Mesenchymal stem cell (in vitro differentiated cells and primary cell): ENCODE measurements around the gene SHQ1.

Experiments used
- DNase-seq: peaks from one replicate; pipeline ENCODE4 v3.0.0-alpha.2; 2013
- H2AFZ ChIP-seq: one replicate; pipeline ENCODE4 v1.6.1; 2013; ENCODE audit warnings: low read depth, mild to moderate bottlenecking, control low read depth, inconsistent platforms, low read length, moderate library complexity
- H2AK5ac ChIP-seq: 2 replicates; pipeline ENCODE4 v1.6.1; 2013; ENCODE audit warnings: low read length, moderate library complexity, mild to moderate bottlenecking, inconsistent platforms; ENCODE audit not compliant: severe bottlenecking
- H2BK120ac ChIP-seq: one replicate; pipeline ENCODE4 v1.6.1; 2013; ENCODE audit warnings: low read depth, mild to moderate bottlenecking, inconsistent platforms, low read length, moderate library complexity
- H2BK12ac ChIP-seq, 2 experiments: one replicate each; pipeline ENCODE4 v1.6.1; 2013; ENCODE audit warnings: inconsistent platforms in 2 of 2, low read length in 2 of 2, mild to moderate bottlenecking in 2 of 2, moderate library complexity in 2 of 2, control low read depth in 1 of 2
- H2BK15ac ChIP-seq: one replicate; pipeline ENCODE4 v1.6.1; 2013; ENCODE audit warnings: mild to moderate bottlenecking, low read depth, inconsistent platforms; ENCODE audit not compliant: poor library complexity, severe bottlenecking
- H2BK5ac ChIP-seq: 2 replicates; pipeline ENCODE4 v1.6.1; 2013; ENCODE audit warnings: low read depth, mild to moderate bottlenecking, low read length, control low read depth, inconsistent platforms; ENCODE audit not compliant: poor library complexity, severe bottlenecking
- H3K14ac ChIP-seq, 2 experiments: one replicate each; pipeline ENCODE4 v1.6.1; 2013; ENCODE audit warnings: inconsistent platforms in 2 of 2, low read length in 2 of 2, control low read depth in 1 of 2, mild to moderate bottlenecking in 1 of 2, moderate library complexity in 1 of 2
- H3K18ac ChIP-seq, 2 experiments: one replicate each; pipeline ENCODE4 v1.6.1; 2013; ENCODE audit warnings: inconsistent platforms in 2 of 2, low read length in 2 of 2, control low read depth in 1 of 2, low read depth in 1 of 2, mild to moderate bottlenecking in 1 of 2
- H3K23ac ChIP-seq, 2 experiments: one replicate each; pipeline ENCODE4 v1.6.1; 2013; ENCODE audit warnings: inconsistent platforms in 2 of 2, low read length in 2 of 2, mild to moderate bottlenecking in 2 of 2, moderate library complexity in 2 of 2, control low read depth in 1 of 2
- H3K27ac ChIP-seq: 2 replicates; pipeline ENCODE4 v1.5.1; 2013; ENCODE audit warnings: mild to moderate bottlenecking, moderate library complexity, low read length, control low read depth, inconsistent platforms; ENCODE audit not compliant: poor library complexity, severe bottlenecking
- H3K27me3 ChIP-seq, 2 experiments: 2 replicates each; pipeline versions ENCODE4 v1.6.1 to v1.7.0; 2013; ENCODE audit warnings: low read length in 2 of 2, mild to moderate bottlenecking in 2 of 2, moderate library complexity in 2 of 2, control low read depth in 1 of 2, inconsistent platforms in 1 of 2; ENCODE audit not compliant: control insufficient read depth in 1 of 2, insufficient read depth in 1 of 2
- H3K36me3 ChIP-seq, 2 experiments: 2 replicates each; pipeline versions ENCODE4 v1.6.1 to v1.7.0; 2013; ENCODE audit warnings: low read length in 2 of 2, control low read depth in 1 of 2, inconsistent platforms in 1 of 2, low read depth in 1 of 2, mild to moderate bottlenecking in 1 of 2; ENCODE audit not compliant: insufficient read depth in 2 of 2, control insufficient read depth in 1 of 2
- H3K4ac ChIP-seq, 2 experiments: one replicate each; pipeline ENCODE4 v1.6.1; 2013; ENCODE audit warnings: inconsistent platforms in 2 of 2, low read length in 2 of 2, mild to moderate bottlenecking in 2 of 2, moderate library complexity in 2 of 2, control low read depth in 1 of 2, low read depth in 1 of 2
- H3K4me1 ChIP-seq: 2 replicates; pipeline ENCODE4 v1.6.1; 2013; ENCODE audit warnings: low read depth, low read length, control low read depth; ENCODE audit not compliant: control insufficient read depth, insufficient read depth
- H3K4me2 ChIP-seq: 2 replicates; pipeline ENCODE4 v1.6.1; 2013; ENCODE audit warnings: low read length, mild to moderate bottlenecking, inconsistent platforms; ENCODE audit not compliant: poor library complexity, severe bottlenecking
- H3K4me3 ChIP-seq, 2 experiments: 2 replicates each; pipeline versions ENCODE4 v1.5.1 to v1.7.0; 2013; ENCODE audit warnings: low read length in 2 of 2, mild to moderate bottlenecking in 2 of 2, control low read depth in 1 of 2, low read depth in 1 of 2; ENCODE audit not compliant: insufficient read depth in 1 of 2
- H3K79me1 ChIP-seq: replicated peaks from 2 replicates; pipeline ENCODE4 v1.6.1; 2013; ENCODE audit warnings: mild to moderate bottlenecking, control low read depth, low read length, inconsistent platforms; ENCODE audit not compliant: poor library complexity, severe bottlenecking
- H3K9ac ChIP-seq: 2 replicates; pipeline ENCODE4 v1.7.0; 2013; ENCODE audit warnings: mild to moderate bottlenecking, low read length, moderate library complexity
- H3K9me3 ChIP-seq: 2 replicates; pipeline ENCODE4 v1.7.0; 2013; ENCODE audit warnings: mild to moderate bottlenecking, low read length; ENCODE audit not compliant: control insufficient read depth
- H4K8ac ChIP-seq: one replicate; pipeline ENCODE4 v1.6.1; 2013; ENCODE audit warnings: inconsistent platforms, mild to moderate bottlenecking, low read length, moderate library complexity
- H4K91ac ChIP-seq: one replicate; pipeline ENCODE4 v1.6.1; 2013; ENCODE audit warnings: mild to moderate bottlenecking, low read length, inconsistent platforms
- WGBS: methylation state at CpG from one replicate; pipeline ENCODE4 v1.1.7; 2013; ENCODE audit warnings: mixed read lengths; 5-methylcytosine and 5-hydroxymethylcytosine counted together

SHQ1 gene

DNA sequence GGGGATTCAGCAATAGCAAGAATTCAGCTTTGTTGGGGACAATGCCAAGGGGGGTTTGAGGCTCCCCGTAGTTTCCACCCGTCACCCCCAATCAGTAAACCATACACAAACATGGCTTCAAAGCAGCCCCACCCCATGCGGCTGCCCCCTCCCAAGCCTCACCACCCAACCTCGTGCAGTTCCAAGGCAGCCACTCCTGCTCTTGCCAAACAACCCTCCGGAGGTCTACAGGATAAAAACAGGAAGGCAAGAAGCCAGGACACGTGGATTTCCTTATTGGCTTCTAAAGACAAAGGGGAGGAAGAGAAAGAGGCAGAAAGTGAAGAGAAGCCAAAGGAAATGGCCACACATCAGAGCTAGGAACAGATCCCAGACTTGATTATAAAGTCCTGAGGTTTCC, 121.1 kb downstream of the SHQ1 start:
- H3K18ac ChIP-seq, result no peak overlapping the region
- H3K4me3 ChIP-seq, result no peak overlapping the region
- no peak overlapping the region for H3K9ac ChIP-seq
- no peaks in the 10 kb centered on the region for H3K79me1 ChIP-seq
- no peak overlapping the region for H3K27ac ChIP-seq
- H3K36me3 ChIP-seq, result no peaks in the 10 kb centered on the region
- H3K4ac ChIP-seq, result no peak overlapping the region
- H2AK5ac ChIP-seq, result no peak overlapping the region
- no peak overlapping the region for H2BK12ac ChIP-seq
- H3K23ac ChIP-seq, result no peak overlapping the region
- H2BK5ac ChIP-seq, result no peak overlapping the region
- H2BK120ac ChIP-seq, result no peak overlapping the region
- H3K27me3 ChIP-seq, result peaks cover 19 to 21% of the 10 kb centered on the region in 2 experiments
- no peak overlapping the region for H4K91ac ChIP-seq
- no peak for DNase-seq
- H3K14ac ChIP-seq, result no peak overlapping the region
- no peak overlapping the region for H2AFZ ChIP-seq
- no peak overlapping the region for H4K8ac ChIP-seq
- H3K9me3 ChIP-seq, result no peaks in the 10 kb centered on the region
- peaks cover 3% of the 10 kb centered on the region for H3K4me1 ChIP-seq
- no peak overlapping the region for H3K4me2 ChIP-seq
- H2BK15ac ChIP-seq, result no peak overlapping the region
- 83% methylated on average over 6 of the region's 6 CpGs for WGBS

DNA sequence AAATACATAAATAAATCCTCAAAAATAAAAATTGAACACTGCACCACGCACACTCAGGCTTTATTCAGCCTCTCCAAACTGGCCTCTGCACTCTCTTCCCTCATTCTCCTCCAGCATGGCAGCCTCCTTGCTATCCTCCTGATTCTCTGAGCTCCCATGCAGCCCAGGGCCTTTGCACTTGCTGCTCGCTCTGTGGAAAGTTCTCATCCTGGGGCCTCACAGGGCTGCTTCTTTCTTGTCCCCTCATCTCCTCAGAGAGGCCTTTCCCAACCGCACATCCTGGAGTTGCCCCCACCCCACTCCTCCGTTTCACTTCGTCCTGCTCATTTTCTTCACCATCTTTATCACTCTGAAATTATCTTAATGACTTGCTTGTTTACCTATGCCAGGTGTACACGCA, 123.0 kb downstream of the SHQ1 start:
- H2BK120ac ChIP-seq, result no peak overlapping the region
- 91% methylated on average over 6 of the region's 6 CpGs for whole genome bisulfite sequencing
- no peak overlapping the region for H3K4me3 ChIP-seq
- no peak overlapping the region for H3K18ac ChIP-seq
- H3K79me1 ChIP-seq, result no peaks in the 10 kb centered on the region
- no peaks in the 10 kb centered on the region for H3K9me3 ChIP-seq
- DNase-seq, result no peak
- H2AFZ ChIP-seq, result no peak overlapping the region
- no peaks in the 10 kb centered on the region for H3K36me3 ChIP-seq
- no peak overlapping the region for H3K9ac ChIP-seq
- H3K23ac ChIP-seq, result no peak overlapping the region
- no peak overlapping the region for H3K27ac ChIP-seq
- H4K91ac ChIP-seq, result no peak overlapping the region
- no peak overlapping the region for H2AK5ac ChIP-seq
- H2BK5ac ChIP-seq, result no peak overlapping the region
- peaks cover 3% of the 10 kb centered on the region for H3K4me1 ChIP-seq
- H3K27me3 ChIP-seq, result peaks cover 21 to 25% of the 10 kb centered on the region in 2 experiments
- no peak overlapping the region for H4K8ac ChIP-seq
- no peak overlapping the region for H2BK12ac ChIP-seq
- H2BK15ac ChIP-seq, result no peak overlapping the region
- H3K14ac ChIP-seq, result no peak overlapping the region
- no peak overlapping the region for H3K4me2 ChIP-seq
- no peak overlapping the region for H3K4ac ChIP-seq

DNA sequence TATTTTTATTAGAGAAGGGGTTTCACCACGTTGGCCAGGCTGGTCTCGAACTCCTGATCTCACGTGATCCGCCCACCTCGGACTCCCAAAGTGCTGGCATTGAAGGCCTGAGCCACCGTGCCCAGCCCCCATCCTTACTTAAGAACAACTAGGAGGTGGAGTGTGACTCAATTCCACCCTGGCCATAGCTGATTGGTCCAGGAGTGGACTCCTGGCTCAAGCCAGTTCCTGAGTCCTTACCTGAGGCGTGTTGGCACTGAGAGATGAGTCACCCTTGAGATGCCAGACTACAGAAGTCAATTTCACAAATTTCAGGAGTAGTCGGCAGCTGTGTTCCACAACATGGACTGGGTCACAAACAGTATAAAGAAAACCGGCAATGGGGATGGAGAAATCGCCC, 124.2 kb downstream of the SHQ1 start:
- Histone ChIP-seq H3K79me1 (no peaks in the 10 kb centered on the region), H3K4me3 (no peak overlapping the region), H3K27ac (no peak overlapping the region), H3K9ac (no peak overlapping the region), H3K14ac (peak overlapping the region in 1 of 2 experiments; percentile 35), H2BK120ac (no peak overlapping the region), H3K36me3 (no peaks in the 10 kb centered on the region), H3K23ac (no peak overlapping the region), H2BK5ac (no peak overlapping the region), H3K27me3 (peaks cover 22 to 25% of the 10 kb centered on the region in 2 experiments), H3K18ac (no peak overlapping the region), H4K91ac (no peak overlapping the region), H3K4ac (no peak overlapping the region), H3K4me1 (peaks cover 2% of the 10 kb centered on the region), H2AK5ac (no peak overlapping the region), H4K8ac (no peak overlapping the region), H2BK15ac (no peak overlapping the region), H2BK12ac (no peak overlapping the region), H3K9me3 (no peaks in the 10 kb centered on the region), H3K4me2 (no peak overlapping the region), H2AFZ (no peak overlapping the region)
- DNase-seq, result no peak
- WGBS, result 95% methylated on average over 10 of the region's 10 CpGs

DNA sequence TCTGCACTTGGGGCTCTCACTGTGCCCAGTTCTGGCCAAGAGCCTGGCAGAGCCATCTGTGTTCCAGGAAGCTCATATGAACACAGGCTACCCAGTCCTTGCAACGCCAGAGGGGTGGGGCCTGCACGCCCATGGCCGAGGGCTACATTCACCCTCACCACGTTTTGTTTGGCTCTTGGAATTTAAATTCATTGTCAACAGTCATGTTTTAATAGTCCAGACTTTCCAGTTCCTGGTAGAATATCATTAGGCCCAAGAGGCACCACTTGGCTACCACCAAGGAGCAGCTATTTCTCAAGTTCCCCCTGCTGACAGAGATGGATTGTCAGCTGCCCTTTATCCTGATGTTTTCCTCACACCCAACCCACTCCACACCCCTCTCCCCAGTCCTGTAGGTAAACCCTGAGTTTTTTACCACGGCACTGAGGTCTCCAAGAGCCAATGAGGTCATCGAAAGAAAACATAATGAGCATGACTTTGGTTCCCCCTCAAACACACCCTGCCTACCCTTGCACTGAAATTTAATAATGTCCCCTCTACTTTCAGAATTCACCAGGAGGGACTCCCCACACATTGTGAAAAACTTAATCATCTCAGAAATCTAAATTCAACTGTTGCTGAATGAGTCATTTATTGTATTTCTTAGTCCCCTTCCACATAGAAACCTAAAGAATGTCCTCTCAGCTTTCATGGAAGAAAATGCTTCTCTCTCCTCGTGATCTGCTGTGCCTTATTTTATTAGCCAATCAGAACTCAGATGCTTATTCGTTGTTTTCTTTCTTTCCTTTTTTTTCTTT, 125.1 kb downstream of the SHQ1 start:
- Histone ChIP-seq H3K9me3 (no peaks in the 10 kb centered on the region), H2AFZ (no peak overlapping the region), H2BK120ac (no peak overlapping the region), H3K9ac (no peak overlapping the region), H3K14ac (no peak overlapping the region), H3K4me1 (peaks cover 1% of the 10 kb centered on the region), H2BK12ac (peak overlapping the region in 1 of 2 experiments; percentile 13), H2AK5ac (no peak overlapping the region), H3K4me2 (no peak overlapping the region), H2BK15ac (no peak overlapping the region), H3K4ac (no peak overlapping the region), H3K4me3 (no peak overlapping the region), H2BK5ac (no peak overlapping the region), H4K8ac (no peak overlapping the region), H3K36me3 (no peaks in the 10 kb centered on the region), H3K23ac (no peak overlapping the region), H4K91ac (no peak overlapping the region), H3K79me1 (no peaks in the 10 kb centered on the region), H3K27me3 (peaks cover 15 to 16% of the 10 kb centered on the region in 2 experiments), H3K18ac (no peak overlapping the region), H3K27ac (no peak overlapping the region)
- WGBS, result 72% methylated on average over 8 of the region's 8 CpGs
- peak; percentile 28 for DNase-seq
